Neural progenitor cell (in vitro differentiated cells): ENCODE measurements around the gene RPN1.

Experiments used
- CTCF ChIP-seq: fragments of 200-600 bp; sonication (generic); IDR thresholded peaks from 2 replicates; pipeline ENCODE4 v1.5.1; 2017; ENCODE audit warnings: antibody characterized with exemption, mild to moderate bottlenecking
- EZH2 ChIP-seq: fragments of 200-600 bp; sonication (generic); IDR thresholded peaks from 2 replicates; pipeline ENCODE4 v1.6.1; 2017; ENCODE audit warnings: antibody characterized with exemption, mild to moderate bottlenecking, moderate library complexity
- EZH2phosphoT487 ChIP-seq: fragments of 200-600 bp; sonication (generic); IDR thresholded peaks from 2 replicates; pipeline ENCODE4 v1.6.1; 2017; ENCODE audit warnings: antibody characterized with exemption

- TF ChIP-seq EZH2phosphoT487: no peak
- no peak for TF ChIP-seq EZH2
- no peak for TF ChIP-seq CTCF
Measured at GRCh38 chr3:128576290-128576689, 74.3 kb downstream of the RPN1 start.
